ENCODE data around the gene ANAPC5. TPM values are rescaled to one million over a fixed set of nuclear protein-coding genes. Genes with fewer than 3 reads are reported as not detected.

Gene ANAPC5
- total RNA-seq, 1 experiment from 2014 or later, result 101 TPM

DNA sequence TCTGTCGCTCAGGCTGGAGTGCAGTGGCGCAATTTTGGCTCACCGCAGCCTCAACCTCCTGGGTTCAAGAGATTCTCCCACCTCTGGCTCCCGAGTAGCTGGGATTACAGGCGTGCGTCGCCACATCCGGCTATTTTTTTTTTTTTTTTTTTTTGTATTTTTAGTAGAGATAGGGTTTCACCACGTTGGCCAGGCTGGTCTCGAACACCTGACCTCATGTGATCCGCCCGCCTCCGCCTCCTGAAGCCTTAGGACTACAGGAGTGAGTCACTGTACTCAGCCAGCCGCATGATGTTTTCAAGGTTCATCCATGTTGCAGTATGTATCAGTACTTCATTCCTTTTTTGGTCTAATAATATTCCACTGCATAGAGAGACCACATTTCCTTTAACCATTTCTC, 45.3 kb upstream of the ANAPC5 start:
- Histone ChIP-seq H2AFZ (ENCODE audit: low read length) (no peak overlapping the region), H4K91ac (ENCODE audit: insufficient read length, low read depth, low read length) (no peak overlapping the region)
- peaks cover 13 to 22% of the 10 kb centered on the region in 2 experiments for H3K4me1 Mint-ChIP-seq

More for the DNA sequence above, 45.3 kb upstream of the ANAPC5 start:
- no peak overlapping the region for H3K18ac ChIP-seq (ENCODE audit: insufficient read length, low read depth, low read length)
- peaks cover 11% of the 10 kb centered on the region for H3K79me2 ChIP-seq (ENCODE audit: insufficient read depth, low read length)
- H3K23ac ChIP-seq (ENCODE audit: insufficient read length, low read depth, low read length), result no peak overlapping the region
- no peak overlapping the region for H2BK120ac ChIP-seq (ENCODE audit: low read depth, low read length, poor library complexity, severe bottlenecking)
- no peak overlapping the region for H4K5ac ChIP-seq (ENCODE audit: insufficient read length, low read depth, low read length)
- no peak overlapping the region for H3K27ac ChIP-seq (ENCODE audit: insufficient read length, low read depth, low read length)
- Mint-ChIP-seq H3K36me3 (ENCODE audit: insufficient read depth in 1 of 3, low read depth in 3 of 3) (peaks cover 0 to 6% (median 0%) of the 10 kb centered on the region in 3 experiments; a peak in 3 of 7 replicates), H3K27ac (no peak overlapping the region), H3K27me3 (ENCODE audit: low read depth) (no peaks in the 10 kb centered on the region), H3K4me3 (no peak overlapping the region), H3K9me3 (no peaks in the 10 kb centered on the region)
- H2BK20ac ChIP-seq (ENCODE audit: low read depth, low read length, poor library complexity, severe bottlenecking), result no peak overlapping the region
- H2BK15ac ChIP-seq (ENCODE audit: low read depth, low read length), result no peak overlapping the region
- DNase-seq, result no peak
- no peak overlapping the region for H3K9ac ChIP-seq (ENCODE audit: extremely low read depth, insufficient read length, low read length)
- no peak overlapping the region for H3K56ac ChIP-seq (ENCODE audit: insufficient read length, low read depth, low read length)
- no peak overlapping the region for H3K4me2 ChIP-seq (ENCODE audit: insufficient read depth, insufficient read length, low read length)
- no peaks in the 10 kb centered on the region for H3K27me3 ChIP-seq (ENCODE audit: insufficient read depth, low read length)
- H2AK5ac ChIP-seq (ENCODE audit: insufficient read length, low read length), result no peak overlapping the region
- peaks cover 8% of the 10 kb centered on the region for H3K23me2 ChIP-seq (ENCODE audit: insufficient read length, low read depth, low read length, poor library complexity, severe bottlenecking)
- H3K9me3 ChIP-seq (ENCODE audit: control insufficient read depth, low read depth, low read length), result no peaks in the 10 kb centered on the region
- H3K4ac ChIP-seq (ENCODE audit: low read depth, low read length), result no peak overlapping the region
- no peaks in the 10 kb centered on the region for H4K20me1 ChIP-seq (ENCODE audit: control insufficient read depth, insufficient read depth, insufficient read length)
- no peaks in the 10 kb centered on the region for H3K4me1 ChIP-seq (ENCODE audit: insufficient read depth, low read length)
- H2BK12ac ChIP-seq (ENCODE audit: insufficient read length, low read depth, low read length), result no peak overlapping the region
- no CpG with 5 or more reads among the region's 14 CpGs for WGBS (ENCODE audit: extremely low coverage, insufficient read length, low lambda C conversion rate)
- H4K8ac ChIP-seq (replicated peaks; ENCODE audit: insufficient read length, low read depth, low read length), result no peak overlapping the region
- no peak overlapping the region for H3T11ph ChIP-seq (ENCODE audit: low read length)
- H3K14ac ChIP-seq (ENCODE audit: insufficient read depth, low read length), result no peak overlapping the region
- TF ChIP-seq CTCF (conservative IDR thresholded peaks at IDR 0.05), result no peak
- H3K79me1 ChIP-seq (ENCODE audit: insufficient read depth, low read depth, low read length, poor library complexity, severe bottlenecking), result peaks cover 4% of the 10 kb centered on the region
- no peak overlapping the region for H2BK5ac ChIP-seq (ENCODE audit: insufficient read length, low read length)
